Lower leg skin (tissue), 3 donors: ENCODE results near the gene BRD7.

Experiments
- CTCF ChIP-seq, 3 donors: fragments of 450-650 bp; IDR thresholded peaks; one replicate each; pipeline ENCODE4 v1.5.1; 2016; ENCODE audit warnings: antibody characterized with exemption in 3 of 3, mild to moderate bottlenecking in 3 of 3, moderate library complexity in 2 of 3
- POLR2A ChIP-seq, 2 donors: fragments of 450-650 bp; IDR thresholded peaks; one replicate each; pipeline ENCODE4 v1.6.1; 2016 to 2017; ENCODE audit warnings: antibody characterized with exemption in 2 of 2, mild to moderate bottlenecking in 1 of 2, moderate library complexity in 1 of 2

DNA sequence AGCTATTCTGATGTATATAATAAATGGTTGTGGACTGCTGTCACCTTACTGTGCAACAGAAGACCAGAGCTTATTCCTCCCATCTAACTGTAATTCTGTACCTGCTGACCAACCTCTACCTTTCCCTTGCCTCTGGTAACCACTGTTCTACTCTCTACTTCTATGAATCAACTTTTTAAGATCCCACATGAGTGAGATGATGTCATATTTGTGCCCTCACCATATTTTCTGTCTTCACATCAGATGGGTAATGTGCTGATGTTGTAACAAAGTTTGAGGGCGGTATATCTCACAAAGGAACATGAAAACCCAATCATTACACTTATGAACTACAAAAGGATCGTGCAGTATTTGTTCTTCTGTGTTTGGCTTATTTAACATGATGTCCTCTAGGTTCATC lies 16.8 kb downstream of the BRD7 start:
- no peak for TF ChIP-seq POLR2A (IDR thresholded peaks at IDR 0.05)
- no peak for TF ChIP-seq CTCF (IDR thresholded peaks at IDR 0.05)
